CD4-positive, alpha-beta memory T cell (primary cell): ENCODE results near the gene PITPNM1. TPM values are rescaled to one million over a fixed set of nuclear protein-coding genes. Genes with fewer than 3 reads are reported as not detected.

Source experiments
- CTCF ChIA-PET: fragments of 350-600 bp; sonication (Branson Sonifier 250); formaldehyde crosslinking; loops from one replicate; lab custom pipeline; 2021; ENCODE audit warnings: inconsistent platforms; ENCODE audit not compliant: partially characterized antibody; lab: Charles Lee
- POLR2A ChIA-PET: fragments of 350-600 bp; sonication (Branson Sonifier 250); formaldehyde crosslinking; loops from one replicate; lab custom pipeline; 2021; ENCODE audit not compliant: partially characterized antibody; lab: Charles Lee
- DNase-seq, 5 donors: peaks; one replicate each; pipeline versions ENCODE4 v3.0.0 to v3.0.0-alpha.2; 2020 to 2022; ENCODE audit warnings: mixed read lengths in 1 of 5
- H3K27ac ChIP-seq: one replicate; pipeline ENCODE4 v1.7.0; 2013; ENCODE audit warnings: low read depth, low read length
- H3K27me3 ChIP-seq: 2 replicates; pipeline ENCODE4 v1.7.0; 2013; ENCODE audit warnings: mild to moderate bottlenecking, low read length, moderate library complexity; ENCODE audit not compliant: insufficient read depth
- H3K36me3 ChIP-seq: 2 replicates; pipeline ENCODE4 v1.7.0; 2013; ENCODE audit warnings: mild to moderate bottlenecking, low read length, moderate library complexity; ENCODE audit not compliant: insufficient read depth
- H3K4me1 ChIP-seq: 2 replicates; pipeline ENCODE4 v1.7.0; 2013; ENCODE audit warnings: mild to moderate bottlenecking, low read length, moderate library complexity; ENCODE audit not compliant: insufficient read depth
- H3K4me3 ChIP-seq, 2 donors: one replicate each; pipeline ENCODE4 v1.7.0; 2013; ENCODE audit warnings: low read length in 2 of 2, mild to moderate bottlenecking in 1 of 2
- H3K9me3 ChIP-seq, 2 donors: one replicate each; pipeline ENCODE4 v1.7.0; 2013; ENCODE audit warnings: low read length in 2 of 2, control low read depth in 1 of 2; ENCODE audit not compliant: control insufficient read depth in 1 of 2
- H3K27ac Mint-ChIP-seq, 7 donors: one replicate each; pipeline ENCODE4 v1.8.0; 2020 to 2021; ENCODE audit warnings: mixed read lengths in 7 of 7, mild to moderate bottlenecking in 6 of 7, inconsistent platforms in 3 of 7, moderate library complexity in 3 of 7
- H3K27me3 Mint-ChIP-seq, 2 donors: one replicate each; pipeline ENCODE4 v1.8.0; 2020 to 2021; ENCODE audit warnings: mixed read lengths in 2 of 2
- H3K36me3 Mint-ChIP-seq, 2 donors: one replicate each; pipeline ENCODE4 v1.8.0; 2020 to 2021; ENCODE audit warnings: mixed read lengths in 2 of 2, inconsistent platforms in 1 of 2, mild to moderate bottlenecking in 1 of 2
- H3K4me1 Mint-ChIP-seq, 4 donors: one replicate each; pipeline ENCODE4 v1.8.0; 2020 to 2021; ENCODE audit warnings: mixed read lengths in 4 of 4, mild to moderate bottlenecking in 1 of 4
- H3K4me3 Mint-ChIP-seq, 8 donors: one replicate each; pipeline ENCODE4 v1.8.0; 2020 to 2021; ENCODE audit warnings: mixed read lengths in 8 of 8, mild to moderate bottlenecking in 7 of 8, moderate library complexity in 6 of 8, inconsistent platforms in 3 of 8
- H3K9me3 Mint-ChIP-seq, 8 donors: one replicate each; pipeline ENCODE4 v1.8.0; 2020 to 2021; ENCODE audit warnings: mixed read lengths in 8 of 8, mild to moderate bottlenecking in 5 of 8, inconsistent platforms in 3 of 8, moderate library complexity in 1 of 8
- intact Hi-C: fragments of 100-400 bp; cut with micrococcal nuclease; formaldehyde crosslinking; loops from one replicate; pipeline ENCODE4 v1.15.1; 2023
- microRNA-seq: library from miRNA; unstranded; fragments of <30 nt; microRNA quantifications from one replicate; pipeline ENCODE4 v1.2.0, GENCODE V29; 2021; ENCODE audit warnings: borderline replicate concordance, borderline number of aligned reads, borderline microRNAs expressed, mixed read lengths
- polyA plus RNA-seq, 2 donors: library from polyadenylated mRNA; unstranded; fragments of 300-500 nt; fragmentation: Illumina TruSeq; gene quantifications; one replicate each; pipeline ENCODE4 v1.2.3, GENCODE V29; 2021
- total RNA-seq, 2 experiments: library from RNA; stranded (reverse); gene quantifications; one replicate each; pipeline ENCODE4 v1.2.3, GENCODE V29; 2021

PITPNM1 gene
- total and polyA plus RNA-seq, 4 experiments from 2014 or later: 15.0 to 143 (median 90.1) TPM

GRCh38 chr11:67449116-67449844 is 55.9 kb downstream of the PITPNM1 start:
- H3K36me3 Mint-ChIP-seq: no peaks in the 10 kb centered on the region
- peaks cover 35 to 60% (median 45%) of the 10 kb centered on the region in 4 donors for H3K4me1 Mint-ChIP-seq
- peak overlapping the region in 4 of 7 donors; percentile 18 to 94 (median 67) for H3K27ac Mint-ChIP-seq
- Histone ChIP-seq H3K27ac (no peak overlapping the region), H3K27me3 (no peaks in the 10 kb centered on the region), H3K9me3 (no peaks in the 10 kb centered on the region), H3K4me1 (peaks cover 49% of the 10 kb centered on the region), H3K36me3 (no peaks in the 10 kb centered on the region), H3K4me3 (no peak overlapping the region)
- peak overlapping the region in 2 of 8 donors; percentile 20 to 31 for H3K4me3 Mint-ChIP-seq
- intact Hi-C loops: no loop called here
- POLR2A ChIA-PET: interaction anchor here (0.9 to 30.4 kb wide), 8 partner anchors 8 to 57 kb away, joined by 3 to 900 read pairs (median 6); partner anchors contain the start of genes CABP4, CORO1B, GPR152 and PPP1CA
- CTCF ChIA-PET: interaction anchor here (0.7 to 1.8 kb wide), 5 partner anchors 11 to 98 kb away, joined by 3 to 8 read pairs (median 3); partner anchors contain the start of genes PPP1CA and PTPRCAP
- no peaks in the 10 kb centered on the region for H3K27me3 Mint-ChIP-seq
- peaks cover 0 to 2% (median 0%) of the 10 kb centered on the region in 8 donors for H3K9me3 Mint-ChIP-seq
- peak in 1 of 5 donors; percentile 13 for DNase-seq

GRCh38 chr11:67448220-67448609 is 56.9 kb downstream of the PITPNM1 start:
- peaks cover 37 to 67% (median 49%) of the 10 kb centered on the region in 4 donors for H3K4me1 Mint-ChIP-seq
- H3K36me3 ChIP-seq: no peaks in the 10 kb centered on the region
- H3K9me3 Mint-ChIP-seq: peaks cover 0 to 2% (median 0%) of the 10 kb centered on the region in 8 donors
- intact Hi-C loops: no loop called here
- no peaks in the 10 kb centered on the region for H3K9me3 ChIP-seq
- H3K4me3 Mint-ChIP-seq: peak overlapping the region in 2 of 8 donors; percentile 36 to 56
- ChIA-PET CTCF (no interaction called here), POLR2A (interaction anchor here (1.2 to 30.4 kb wide), 5 partner anchors 9 to 46 kb away, joined by 4 to 900 read pairs (median 130); partner anchors contain the start of genes CABP4, CORO1B, GPR152 and PPP1CA)
- DNase-seq: no peak
- peak overlapping the region; percentile 32 to 94 (median 52) for H3K27ac Mint-ChIP-seq
- H3K4me3 ChIP-seq: no peak overlapping the region
- no peaks in the 10 kb centered on the region for H3K36me3 Mint-ChIP-seq
- H3K27me3 Mint-ChIP-seq: no peaks in the 10 kb centered on the region
- no peaks in the 10 kb centered on the region for H3K27me3 ChIP-seq
- peak overlapping the region; percentile 16 for H3K27ac ChIP-seq
- peaks cover 51% of the 10 kb centered on the region for H3K4me1 ChIP-seq

- no peaks in the 10 kb centered on the region for H3K27me3 Mint-ChIP-seq
- no peak for DNase-seq
- H3K36me3 ChIP-seq: no peaks in the 10 kb centered on the region
- H3K9me3 Mint-ChIP-seq: peaks cover 0 to 2% (median 0%) of the 10 kb centered on the region in 8 donors
- CTCF ChIA-PET: interaction anchor here (0.6 to 2.2 kb wide), 3 partner anchors 14 to 44 kb away, joined by 3 to 7 read pairs (median 3); partner anchors contain the start of gene PPP1CA
- H3K27ac Mint-ChIP-seq: peak overlapping the region; percentile 94 to 100 (median 98)
- H3K27ac ChIP-seq: peak overlapping the region; percentile 75
- no peaks in the 10 kb centered on the region for H3K9me3 ChIP-seq
- H3K27me3 ChIP-seq: no peaks in the 10 kb centered on the region
- intact Hi-C loops: no loop called here
- H3K4me1 Mint-ChIP-seq: peaks cover 48 to 87% (median 68%) of the 10 kb centered on the region in 4 donors
- H3K36me3 Mint-ChIP-seq: peaks cover 0 to 1% of the 10 kb centered on the region in 2 donors
- no peak overlapping the region for H3K4me3 ChIP-seq
- H3K4me3 Mint-ChIP-seq: peak overlapping the region in 7 of 8 donors; percentile 27 to 87 (median 77)
- peaks cover 75% of the 10 kb centered on the region for H3K4me1 ChIP-seq
- POLR2A ChIA-PET: interaction anchor here (0.7 to 30.4 kb wide), 11 partner anchors 7 to 62 kb away, joined by 3 to 900 read pairs (median 4); partner anchors contain the start of genes AIP, CABP4, CDK2AP2 and CORO1B
Measured at GRCh38 chr11:67445515-67445914, 59.6 kb downstream of the PITPNM1 start.

- H3K27ac ChIP-seq: peak overlapping the region; percentile 75
- ChIA-PET CTCF (no interaction called here), POLR2A (interaction anchor here (1.2 to 30.4 kb wide), 11 partner anchors 4 to 41 kb away, joined by 3 to 900 read pairs (median 11); partner anchors contain the start of genes AIP, CABP4, CORO1B and GPR152)
- H3K36me3 ChIP-seq: no peaks in the 10 kb centered on the region
- intact Hi-C loops: loop anchor here (1.0 kb wide), 2 partner anchors 14 to 27 kb away; partner anchors contain the start of genes RPS6KB2 and TMEM134
- no peak overlapping the region for H3K4me3 ChIP-seq
- peaks cover 80% of the 10 kb centered on the region for H3K4me1 ChIP-seq
- Mint-ChIP-seq H3K27me3 (no peaks in the 10 kb centered on the region), H3K4me1 (peaks cover 53 to 90% (median 72%) of the 10 kb centered on the region in 4 donors), H3K9me3 (no peaks in the 10 kb centered on the region), H3K27ac (peak overlapping the region; percentile 87 to 98 (median 89)), H3K4me3 (peak overlapping the region; percentile 45 to 86 (median 62)), H3K36me3 (peaks cover 0 to 11% of the 10 kb centered on the region in 2 donors)
- no peaks in the 10 kb centered on the region for H3K9me3 ChIP-seq
- no peak for DNase-seq
- no peaks in the 10 kb centered on the region for H3K27me3 ChIP-seq
Measured at GRCh38 chr11:67442504-67443404, 62.4 kb downstream of the PITPNM1 start.

Small RNA genes lying within 50 kb of the gene (microRNA-seq; reads per million reads assigned to microRNA genes)
- 0.72 reads per million for gene MIR6752

Other genes with a start within 250 kb of the PITPNM1 start
- gene GRK2, start 238.9 kb downstream of the PITPNM1 start, total RNA-seq: 100 to 1,000 TPM; 299 to 310 TPM
- gene GRK2, start 238.9 kb downstream of the PITPNM1 start, polyA plus RNA-seq: 10 to 100 TPM; 12.8 to 63.7 TPM
- gene ANKRD13D, start 216.1 kb downstream of the PITPNM1 start, total RNA-seq: 100 to 1,000 TPM; 244 to 247 TPM
- gene ANKRD13D, start 216.1 kb downstream of the PITPNM1 start, polyA plus RNA-seq: 10 to 100 TPM; 12.0 to 31.3 TPM
- 10 to 100 TPM; 22.5 to 26.3 TPM for gene SSH3, start 201.8 kb downstream of the PITPNM1 start, total RNA-seq
- gene SSH3, start 201.8 kb downstream of the PITPNM1 start, polyA plus RNA-seq: 1 to 10 TPM in 1 of 2 donors, under 1 TPM in 1; 0.79 to 6.5 TPM
- 10 to 100 TPM; 87.9 to 91.3 TPM for gene POLD4, start 151.8 kb downstream of the PITPNM1 start, total RNA-seq
- 10 to 100 TPM; 93.6 to 96.2 TPM for gene POLD4, start 151.8 kb downstream of the PITPNM1 start, polyA plus RNA-seq
- gene CLCF1, start 131.8 kb downstream of the PITPNM1 start, total RNA-seq: 1 to 10 TPM; 5.4 to 6.4 TPM
- gene CLCF1, start 131.8 kb downstream of the PITPNM1 start, polyA plus RNA-seq: 1 to 10 TPM in 1 of 2 donors, under 1 TPM in 1; 0.45 to 4.4 TPM
- 10 to 100 TPM; 51.8 to 55.9 TPM for gene RAD9A, start 113.4 kb downstream of the PITPNM1 start, total RNA-seq
- gene RAD9A, start 113.4 kb downstream of the PITPNM1 start, polyA plus RNA-seq: 1 to 10 TPM; 6.7 to 8.3 TPM
- 100 to 1,000 TPM; 159 to 161 TPM for gene PPP1CA, start 103.5 kb downstream of the PITPNM1 start, total RNA-seq
- gene PPP1CA, start 103.5 kb downstream of the PITPNM1 start, polyA plus RNA-seq: 100 to 1,000 TPM; 474 to 774 TPM
- 100 to 1,000 TPM; 371 to 382 TPM for gene TBC1D10C, start 101.3 kb downstream of the PITPNM1 start, total RNA-seq
- gene TBC1D10C, start 101.3 kb downstream of the PITPNM1 start, polyA plus RNA-seq: 100 to 1,000 TPM; 316 to 331 TPM
- 1 to 10 TPM; 2.3 to 3.3 TPM for gene CARNS1, start 89.7 kb downstream of the PITPNM1 start, total RNA-seq
- gene CARNS1, start 89.7 kb downstream of the PITPNM1 start, polyA plus RNA-seq: under 1 TPM; 0.45 to 0.81 TPM
- gene RPS6KB2, start 76.9 kb downstream of the PITPNM1 start, total RNA-seq: 10 to 100 TPM; 78.1 to 79.9 TPM
- gene RPS6KB2, start 76.9 kb downstream of the PITPNM1 start, polyA plus RNA-seq: 10 to 100 TPM; 55.2 to 58.3 TPM
- gene PTPRCAP, start 67.7 kb downstream of the PITPNM1 start, total RNA-seq: 100 to 1,000 TPM; 208 to 228 TPM
- gene PTPRCAP, start 67.7 kb downstream of the PITPNM1 start, polyA plus RNA-seq: 100 to 1,000 TPM; 613 TPM
- 10 to 100 TPM; 22.7 to 23.2 TPM for gene CORO1B, start 61.9 kb downstream of the PITPNM1 start, total RNA-seq
- gene CORO1B, start 61.9 kb downstream of the PITPNM1 start, polyA plus RNA-seq: 10 to 100 TPM; 79.1 to 92.2 TPM
- gene GPR152, start 52.6 kb downstream of the PITPNM1 start, total RNA-seq: not detected
- 1 to 10 TPM in 1 of 2 donors, under 1 TPM in 1; 0.35 to 1.7 TPM for gene GPR152, start 52.6 kb downstream of the PITPNM1 start, polyA plus RNA-seq
- gene CABP4, start 50.0 kb downstream of the PITPNM1 start, total RNA-seq: 1 to 10 TPM; 1.4 to 2.3 TPM
- under 1 TPM; 0.27 to 0.84 TPM for gene CABP4, start 50.0 kb downstream of the PITPNM1 start, polyA plus RNA-seq
- 10 to 100 TPM; 90.1 to 99.1 TPM for gene TMEM134, start 36.1 kb downstream of the PITPNM1 start, total RNA-seq
- gene TMEM134, start 36.1 kb downstream of the PITPNM1 start, polyA plus RNA-seq: 100 to 1,000 TPM; 152 to 162 TPM
- gene AIP, start 22.3 kb downstream of the PITPNM1 start, total RNA-seq: 100 to 1,000 TPM; 131 to 132 TPM
- gene AIP, start 22.3 kb downstream of the PITPNM1 start, polyA plus RNA-seq: 100 to 1,000 TPM; 152 to 185 TPM
- 10 to 100 TPM; 85.8 to 86.0 TPM for gene CDK2AP2, start 2.8 kb upstream of the PITPNM1 start, total RNA-seq
- gene CDK2AP2, start 2.8 kb upstream of the PITPNM1 start, polyA plus RNA-seq: 100 to 1,000 TPM in 1 of 2 donors, 10 to 100 TPM in 1; 83.3 to 152 TPM
- gene CABP2, start 18.1 kb upstream of the PITPNM1 start, total RNA-seq: not detected
- not detected for gene CABP2, start 18.1 kb upstream of the PITPNM1 start, polyA plus RNA-seq
- 100 to 1,000 TPM; 134 to 143 TPM for gene GSTP1, start 78.4 kb upstream of the PITPNM1 start, total RNA-seq
- gene GSTP1, start 78.4 kb upstream of the PITPNM1 start, polyA plus RNA-seq: 100 to 1,000 TPM; 236 to 245 TPM
- gene NDUFV1, start 101.6 kb upstream of the PITPNM1 start, total RNA-seq: 100 to 1,000 TPM; 204 to 212 TPM
- gene NDUFV1, start 101.6 kb upstream of the PITPNM1 start, polyA plus RNA-seq: 100 to 1,000 TPM; 124 to 133 TPM
- gene NUDT8, start 124.6 kb upstream of the PITPNM1 start, total RNA-seq: 1 to 10 TPM; 3.1 to 4.3 TPM
- 1 to 10 TPM; 2.0 to 4.5 TPM for gene NUDT8, start 124.6 kb upstream of the PITPNM1 start, polyA plus RNA-seq
- not detected for gene TBX10, start 134.4 kb upstream of the PITPNM1 start, total RNA-seq
- gene TBX10, start 134.4 kb upstream of the PITPNM1 start, polyA plus RNA-seq: not detected
- not detected for gene ACY3, start 145.4 kb upstream of the PITPNM1 start, total RNA-seq
- under 1 TPM in 1 of 2 donors, not detected in 1; 0.48 TPM for gene ACY3, start 145.4 kb upstream of the PITPNM1 start, polyA plus RNA-seq
- gene ALDH3B2, start 169.3 kb upstream of the PITPNM1 start, total RNA-seq: not detected
- gene ALDH3B2, start 169.3 kb upstream of the PITPNM1 start, polyA plus RNA-seq: not detected